OCI-LY1 (cell line): ENCODE results near the gene SRMS.

Experiments used
- EZH2 ChIP-seq: fragments of 200-600 bp; sonication (generic), shearing (Covaris generic); IDR thresholded peaks from 2 replicates; pipeline ENCODE4 v1.8.0; 2017; ENCODE audit warnings: borderline replicate concordance, mixed run types, mild to moderate bottlenecking, antibody characterized with exemption, low read length, moderate library complexity, mixed read lengths
- TF ChIP-seq, protein P1 (sequence below): fragments of 200-600 bp; sonication (generic), shearing (Covaris generic); IDR thresholded peaks from 2 replicates; pipeline ENCODE4 v1.5.1; 2017; ENCODE audit warnings: mild to moderate bottlenecking, antibody characterized with exemption, low read length, moderate library complexity, mixed read lengths

DNA sequence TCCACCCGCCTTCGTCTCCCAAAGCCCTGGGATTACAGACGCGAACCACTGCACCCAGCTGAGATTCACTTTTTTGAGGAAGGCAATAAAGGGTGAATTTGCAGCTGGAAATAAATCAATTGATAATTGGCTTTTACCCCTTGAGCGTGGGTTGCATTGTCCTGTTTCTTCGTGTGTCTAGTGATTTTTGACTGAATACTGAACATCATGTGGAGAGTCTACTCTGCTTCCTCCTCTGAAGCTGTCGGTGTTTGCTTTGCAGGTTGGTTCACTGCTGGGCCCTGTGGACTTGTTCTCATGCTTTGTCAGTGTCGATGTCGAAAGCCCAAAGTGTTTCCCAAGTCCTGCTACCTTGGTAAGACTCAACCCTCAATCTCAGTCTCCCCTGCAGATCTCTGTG is 42.9 kb downstream of the SRMS start:
- no peak for TF ChIP-seq EZH2
- TF ChIP-seq, protein P1, sequence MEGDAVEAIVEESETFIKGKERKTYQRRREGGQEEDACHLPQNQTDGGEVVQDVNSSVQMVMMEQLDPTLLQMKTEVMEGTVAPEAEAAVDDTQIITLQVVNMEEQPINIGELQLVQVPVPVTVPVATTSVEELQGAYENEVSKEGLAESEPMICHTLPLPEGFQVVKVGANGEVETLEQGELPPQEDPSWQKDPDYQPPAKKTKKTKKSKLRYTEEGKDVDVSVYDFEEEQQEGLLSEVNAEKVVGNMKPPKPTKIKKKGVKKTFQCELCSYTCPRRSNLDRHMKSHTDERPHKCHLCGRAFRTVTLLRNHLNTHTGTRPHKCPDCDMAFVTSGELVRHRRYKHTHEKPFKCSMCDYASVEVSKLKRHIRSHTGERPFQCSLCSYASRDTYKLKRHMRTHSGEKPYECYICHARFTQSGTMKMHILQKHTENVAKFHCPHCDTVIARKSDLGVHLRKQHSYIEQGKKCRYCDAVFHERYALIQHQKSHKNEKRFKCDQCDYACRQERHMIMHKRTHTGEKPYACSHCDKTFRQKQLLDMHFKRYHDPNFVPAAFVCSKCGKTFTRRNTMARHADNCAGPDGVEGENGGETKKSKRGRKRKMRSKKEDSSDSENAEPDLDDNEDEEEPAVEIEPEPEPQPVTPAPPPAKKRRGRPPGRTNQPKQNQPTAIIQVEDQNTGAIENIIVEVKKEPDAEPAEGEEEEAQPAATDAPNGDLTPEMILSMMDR, result no peak
